ENCODE results near the gene PTPRA. TPM values are rescaled to one million over a fixed set of nuclear protein-coding genes. Genes with fewer than 3 reads are reported as not detected.
"Not testable (repeated sequence)": the region's sequence is repeated elsewhere in the genome, so short reads cannot be mapped to it uniquely, and the experiment has no call there.

The PTPRA gene
- total and polyA plus RNA-seq, 2 donors (not counting 3 experiments of a cell fraction or from before 2014, with no cell fraction given): 43.2 to 53.4 TPM

DNA sequence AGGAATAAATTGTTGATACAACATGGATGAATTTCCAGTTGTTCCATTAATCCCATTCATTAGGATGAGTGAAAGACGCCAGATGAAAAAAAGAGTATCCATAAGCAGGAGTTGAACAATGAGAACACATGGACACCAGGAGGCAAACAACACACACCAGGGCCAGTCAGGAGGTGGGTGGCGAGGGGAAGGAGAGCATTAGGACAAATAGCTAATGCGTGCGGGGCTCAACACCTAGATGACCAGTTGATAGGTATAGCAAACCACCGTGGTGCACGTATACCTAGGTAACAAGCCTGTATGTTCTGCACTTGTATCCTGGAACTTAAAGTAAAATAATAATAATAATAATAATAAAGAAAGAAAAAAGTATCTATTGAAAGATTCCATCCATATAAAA is 43.9 kb upstream of the PTPRA start:
- no peaks in the 10 kb centered on the region for H3K36me3 ChIP-seq (ENCODE audit: control insufficient read depth in 2 of 2, extremely low read depth in 1 of 2, insufficient read depth in 2 of 2, low read length in 2 of 2)
- BruUV-seq (replicated peaks): no TSS peak
- FAIRE-seq: no peak
- DNase-seq (ENCODE audit: low read depth, low spot score): no peak
- dilution Hi-C loops (cut with MboI; ENCODE audit: extremely low pct_ligation_motif_present, low sequenced_read_pairs): no loop called here
- no peak overlapping the region for H2AFZ ChIP-seq (ENCODE audit: low read depth, low read length)
- intact Hi-C loops (cut with micrococcal nuclease): no loop called here
- no peak overlapping the region for H3K4me3 ChIP-seq (replicated peaks in 1 of 3; ENCODE audit: insufficient read depth in 1 of 3, low read depth in 1 of 3, low read length in 3 of 3)
- H3K27me3 ChIP-seq (ENCODE audit: control insufficient read depth in 2 of 2, insufficient read depth in 2 of 2, low read length in 2 of 2): peaks cover 3 to 33% of the 10 kb centered on the region in 2 experiments
- ChIA-PET CTCF (interaction anchor here (1.0 kb wide), 1 partner anchor 9 kb away, joined by 4 read pairs; no protein-coding TSS in a partner anchor), POLR2A (no interaction called here)
- H4K20me1 ChIP-seq (replicated peaks; ENCODE audit: control insufficient read depth, extremely low read depth, insufficient read depth, low read length): no peaks in the 10 kb centered on the region
- no peak overlapping the region for H3K4me2 ChIP-seq (ENCODE audit: insufficient read depth, low read length)
- no peaks in the 10 kb centered on the region for H3K9me1 ChIP-seq (replicated peaks; ENCODE audit: control insufficient read depth, extremely low read depth, insufficient read depth, low read length)
- no peak for TF ChIP-seq MYC (IDR thresholded peaks at IDR 0.05; ENCODE audit: low read depth, low read length)
- no peak for TF ChIP-seq JUN (IDR thresholded peaks at IDR 0.05; ENCODE audit: borderline replicate concordance, insufficient read depth, insufficient read length, low read depth)
- no peak for TF ChIP-seq FOS (IDR thresholded peaks at IDR 0.05; ENCODE audit: borderline replicate concordance, insufficient read depth, low read length)
- no peak for TF ChIP-seq POLR2A (IDR thresholded peaks at IDR 0.05; ENCODE audit: low read depth, low read length)
- no peak for TF ChIP-seq GATA2 (IDR thresholded peaks at IDR 0.05; ENCODE audit: insufficient read depth, insufficient read length, low read depth, low read length)
- TF ChIP-seq, protein P1, sequence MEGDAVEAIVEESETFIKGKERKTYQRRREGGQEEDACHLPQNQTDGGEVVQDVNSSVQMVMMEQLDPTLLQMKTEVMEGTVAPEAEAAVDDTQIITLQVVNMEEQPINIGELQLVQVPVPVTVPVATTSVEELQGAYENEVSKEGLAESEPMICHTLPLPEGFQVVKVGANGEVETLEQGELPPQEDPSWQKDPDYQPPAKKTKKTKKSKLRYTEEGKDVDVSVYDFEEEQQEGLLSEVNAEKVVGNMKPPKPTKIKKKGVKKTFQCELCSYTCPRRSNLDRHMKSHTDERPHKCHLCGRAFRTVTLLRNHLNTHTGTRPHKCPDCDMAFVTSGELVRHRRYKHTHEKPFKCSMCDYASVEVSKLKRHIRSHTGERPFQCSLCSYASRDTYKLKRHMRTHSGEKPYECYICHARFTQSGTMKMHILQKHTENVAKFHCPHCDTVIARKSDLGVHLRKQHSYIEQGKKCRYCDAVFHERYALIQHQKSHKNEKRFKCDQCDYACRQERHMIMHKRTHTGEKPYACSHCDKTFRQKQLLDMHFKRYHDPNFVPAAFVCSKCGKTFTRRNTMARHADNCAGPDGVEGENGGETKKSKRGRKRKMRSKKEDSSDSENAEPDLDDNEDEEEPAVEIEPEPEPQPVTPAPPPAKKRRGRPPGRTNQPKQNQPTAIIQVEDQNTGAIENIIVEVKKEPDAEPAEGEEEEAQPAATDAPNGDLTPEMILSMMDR (IDR thresholded peaks at IDR 0.05; ENCODE audit: extremely low read depth in 1 of 2, insufficient read depth in 1 of 2, low read depth in 1 of 2, low read length in 2 of 2): no peak
- TF ChIP-seq, protein P2, sequence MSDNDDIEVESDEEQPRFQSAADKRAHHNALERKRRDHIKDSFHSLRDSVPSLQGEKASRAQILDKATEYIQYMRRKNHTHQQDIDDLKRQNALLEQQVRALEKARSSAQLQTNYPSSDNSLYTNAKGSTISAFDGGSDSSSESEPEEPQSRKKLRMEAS (IDR thresholded peaks at IDR 0.05; ENCODE audit: insufficient read depth, insufficient read length): no peak
- no peak for TF ChIP-seq POLR2AphosphoS5 (IDR thresholded peaks at IDR 0.05; ENCODE audit: insufficient read depth, low read depth, low read length)
- no peak for TF ChIP-seq EZH2 (IDR thresholded peaks at IDR 0.05; ENCODE audit: borderline replicate concordance, low read depth, low read length, severe bottlenecking)
- no peaks in the 10 kb centered on the region for H3K79me2 ChIP-seq (ENCODE audit: control insufficient read depth, insufficient read depth, low read length)
- H3K4me1 ChIP-seq (ENCODE audit: control insufficient read depth, extremely low read depth, insufficient read depth, low read length): peaks cover 6% of the 10 kb centered on the region
- H3K9ac ChIP-seq (replicated peaks; ENCODE audit: extremely low read depth, insufficient read depth, low read length): no peak overlapping the region
- no peaks in the 10 kb centered on the region for H3K9me3 ChIP-seq (replicated peaks; ENCODE audit: control insufficient read depth, insufficient read depth, low read length)
- no peak overlapping the region for H3K27ac ChIP-seq (ENCODE audit: insufficient read depth, low read depth, low read length)

DNA sequence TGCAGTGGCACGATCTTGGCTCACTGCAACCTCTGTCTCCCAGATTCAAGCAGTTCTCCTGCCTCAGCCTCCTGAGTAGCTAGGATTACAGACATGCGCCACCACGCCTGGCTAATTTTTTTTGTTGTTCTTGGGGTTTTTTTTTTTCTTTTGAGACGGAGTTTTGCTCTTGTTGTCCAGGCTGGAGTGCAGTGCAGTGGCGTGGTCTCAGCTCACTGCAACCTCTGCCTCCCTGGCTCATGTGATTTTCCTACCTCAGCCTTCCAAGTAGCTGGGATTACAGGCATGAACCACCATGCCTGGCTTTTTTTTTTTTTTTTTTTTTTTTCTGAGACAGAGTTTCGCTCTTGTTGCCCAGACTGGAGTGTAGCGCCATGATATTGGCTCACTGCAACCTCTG is 42.1 kb upstream of the PTPRA start:
- H3K9ac ChIP-seq (replicated peaks; ENCODE audit: extremely low read depth, insufficient read depth, low read length); H3K4me1 ChIP-seq (ENCODE audit: control insufficient read depth, extremely low read depth, insufficient read depth, low read length); H4K20me1 ChIP-seq (replicated peaks; ENCODE audit: control insufficient read depth, extremely low read depth, insufficient read depth, low read length); H3K9me3 ChIP-seq (replicated peaks; ENCODE audit: control insufficient read depth, insufficient read depth, low read length); H3K36me3 ChIP-seq (ENCODE audit: control insufficient read depth in 2 of 2, extremely low read depth in 1 of 2, insufficient read depth in 2 of 2, low read length in 2 of 2); H3K27ac ChIP-seq (ENCODE audit: insufficient read depth, low read depth, low read length); dilution Hi-C loops (cut with MboI; ENCODE audit: extremely low pct_ligation_motif_present, low sequenced_read_pairs); POLR2A ChIA-PET; BruUV-seq (replicated peaks); H3K4me2 ChIP-seq (ENCODE audit: insufficient read depth, low read length); H2AFZ ChIP-seq (ENCODE audit: low read depth, low read length); H3K4me3 ChIP-seq (replicated peaks in 1 of 3; ENCODE audit: insufficient read depth in 1 of 3, low read depth in 1 of 3, low read length in 3 of 3); H3K79me2 ChIP-seq (ENCODE audit: control insufficient read depth, insufficient read depth, low read length); DNase-seq (ENCODE audit: low read depth, low spot score); intact Hi-C loops (cut with micrococcal nuclease); H3K9me1 ChIP-seq (replicated peaks; ENCODE audit: control insufficient read depth, extremely low read depth, insufficient read depth, low read length); FAIRE-seq: not testable (repeated sequence)
- CTCF ChIA-PET: interaction anchor here (1.3 kb wide), 1 partner anchor 78 kb away, joined by 3 read pairs; no protein-coding TSS in a partner anchor
- peaks cover 3 to 26% of the 10 kb centered on the region in 2 experiments for H3K27me3 ChIP-seq (ENCODE audit: control insufficient read depth in 2 of 2, insufficient read depth in 2 of 2, low read length in 2 of 2)

Measured in endothelial cell of umbilical vein (primary cell).